LoVo (cell line): ENCODE results near the gene THBS3.
"Not testable (repeated sequence)": the region's sequence is repeated elsewhere in the genome, so short reads cannot be mapped to it uniquely, and the experiment has no call there.

Source experiments
- DNase-seq: peaks from one replicate; pipeline ENCODE4 v3.0.0-alpha.2; 2016; ENCODE audit warnings: low spot score

The THBS3 gene

DNA sequence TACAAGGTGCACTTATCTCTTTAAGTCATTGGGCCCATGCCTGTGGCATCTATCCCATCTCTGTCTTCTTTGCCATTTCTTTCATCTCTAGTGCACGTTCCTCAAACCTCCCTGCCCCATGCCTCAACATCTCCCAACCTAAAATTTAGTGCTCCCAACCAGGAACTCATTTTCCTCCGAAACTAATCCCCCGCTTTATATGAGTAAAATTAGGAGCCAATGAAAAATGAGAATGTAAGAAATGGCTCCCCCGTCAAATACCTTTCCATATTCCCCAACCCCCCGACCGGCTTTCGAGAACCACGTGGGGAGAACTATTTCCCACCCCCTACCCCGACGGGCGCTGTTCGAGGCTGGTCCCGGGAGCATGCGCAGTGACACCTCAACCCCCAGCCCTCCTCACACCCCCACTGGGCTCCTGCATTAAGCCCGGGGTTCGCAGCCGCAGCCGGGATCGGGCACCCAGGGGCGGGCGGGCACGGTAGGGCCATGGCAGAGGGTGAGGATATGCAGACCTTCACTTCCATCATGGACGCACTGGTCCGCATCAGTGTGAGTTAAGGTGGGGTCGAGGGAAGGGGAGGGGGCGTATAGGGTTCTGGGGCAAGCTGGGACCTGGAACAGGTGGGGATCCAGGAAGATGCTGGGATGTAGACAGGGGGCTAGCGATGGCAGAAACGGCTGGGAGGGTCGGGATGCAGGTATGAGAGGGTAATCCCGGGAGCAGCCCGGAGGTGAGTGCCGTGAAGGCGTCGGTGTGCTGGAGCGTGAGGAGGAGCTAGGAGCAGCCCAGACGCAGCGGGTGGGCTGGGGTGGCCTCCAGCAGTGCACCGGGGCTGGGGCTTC lies 34.0 kb downstream of the THBS3 start, which contains the start of gene TRIM46:
Gene TRIM46, plus strand, starts transcription at position 372 of the 846 bp plus-strand sequence. Its CDS starts 118 bp downstream, at position 490.
- DNase-seq, result no peak

DNA sequence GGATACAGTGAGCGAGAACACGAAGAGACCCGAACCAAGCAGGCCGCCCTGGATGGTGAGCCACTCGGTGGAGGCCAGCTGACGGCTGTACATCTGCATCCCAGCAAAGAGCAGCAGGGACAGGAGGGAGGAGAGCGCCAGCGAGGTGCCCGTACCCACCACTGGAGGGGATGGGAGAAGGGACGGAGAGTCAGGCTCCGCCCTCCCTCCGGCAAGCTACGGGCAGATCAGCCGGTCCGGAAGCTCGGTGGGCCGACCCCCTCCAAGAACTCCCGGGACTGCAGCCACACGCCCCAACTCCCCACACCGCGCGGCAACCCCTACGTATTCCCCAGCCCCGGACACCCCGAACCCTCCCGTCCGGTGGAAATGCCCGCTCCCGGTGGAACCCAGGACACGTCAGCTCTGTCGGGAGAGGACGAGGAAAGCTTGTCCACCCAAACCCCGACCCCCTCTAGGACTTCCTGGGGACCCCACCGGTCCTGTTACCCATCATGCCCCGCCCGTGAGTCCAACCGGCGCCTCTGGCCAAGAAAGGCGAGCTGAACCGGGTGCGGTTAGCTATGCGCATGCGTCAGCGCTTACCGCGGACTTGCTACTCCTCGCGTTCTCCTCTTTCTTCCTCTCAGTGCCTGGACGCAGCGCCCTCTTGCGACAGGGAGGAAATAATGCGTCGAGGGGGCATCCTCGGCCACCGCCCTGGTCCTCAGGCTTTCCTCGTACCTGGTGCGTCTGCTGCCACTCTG lies 34.8 kb downstream of the THBS3 start, which contains the start of gene KRTCAP2:
Gene KRTCAP2, minus strand, starts transcription at position 573 of the 746 bp plus-strand sequence. Its CDS starts 80 bp downstream, at position 493.
- DNase-seq, result peak; percentile 96

DNA sequence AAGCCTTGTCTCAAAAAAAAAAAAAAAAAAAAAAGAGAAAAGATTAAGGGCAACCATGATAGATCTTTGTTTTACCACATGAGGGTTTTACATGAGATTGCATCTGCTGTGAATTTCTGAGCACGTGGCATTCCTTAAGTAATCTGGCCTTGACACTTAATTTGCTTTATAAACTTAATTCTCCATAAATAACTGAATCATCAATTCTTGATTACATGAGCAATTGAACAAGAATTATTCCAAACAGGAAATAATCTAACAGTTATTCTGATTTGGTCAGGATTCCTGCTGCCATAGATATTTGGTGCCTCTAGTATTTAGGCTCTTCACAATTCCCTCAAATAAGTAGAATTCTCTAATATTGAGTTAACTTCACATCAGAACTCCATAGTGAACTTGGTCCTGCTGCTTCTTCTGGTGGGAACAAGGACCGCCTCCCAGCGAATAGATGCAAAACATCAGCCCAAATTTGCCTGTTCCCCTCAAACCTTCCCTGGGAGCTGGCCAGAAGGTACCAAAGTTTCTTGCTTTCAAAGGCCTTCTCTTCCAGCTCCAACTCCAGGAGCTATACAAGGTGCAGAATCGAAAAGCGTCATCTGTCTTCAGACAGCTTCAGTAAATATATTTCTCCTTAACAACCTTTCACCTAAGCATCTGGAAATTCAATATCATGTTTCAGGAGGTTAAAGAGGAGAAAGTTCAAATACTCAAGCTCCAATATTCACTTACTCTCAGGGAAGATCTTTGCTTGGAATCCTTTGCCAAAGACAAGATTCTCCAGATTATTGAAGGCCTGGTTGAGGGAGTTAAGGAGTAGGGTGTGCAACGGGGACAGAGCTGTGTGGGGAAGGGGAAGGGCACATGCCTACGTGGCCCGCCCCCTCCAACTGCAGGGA lies 35.6 kb downstream of the THBS3 start:
- DNase-seq, result no peak

DNA sequence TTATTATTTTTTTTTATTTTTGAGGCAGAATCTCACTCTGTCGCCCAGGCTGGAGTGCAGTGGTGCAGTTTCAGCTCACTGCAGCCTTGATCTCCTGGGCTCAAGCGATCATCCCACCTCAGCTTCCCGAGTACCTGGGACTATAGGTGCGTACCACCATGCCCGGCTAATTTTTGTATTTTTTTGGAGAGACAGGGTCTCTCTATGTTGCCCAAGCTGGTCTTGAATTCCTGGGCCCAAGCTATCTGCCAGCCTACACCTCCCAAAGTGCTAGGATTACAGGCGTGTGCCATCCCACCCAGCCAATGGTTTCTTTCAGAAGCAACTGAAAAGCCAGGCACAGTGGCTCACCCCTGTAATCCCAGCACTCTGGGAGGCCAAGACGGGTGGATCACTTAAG lies 36.9 kb downstream of the THBS3 start:
- no peak for DNase-seq

DNA sequence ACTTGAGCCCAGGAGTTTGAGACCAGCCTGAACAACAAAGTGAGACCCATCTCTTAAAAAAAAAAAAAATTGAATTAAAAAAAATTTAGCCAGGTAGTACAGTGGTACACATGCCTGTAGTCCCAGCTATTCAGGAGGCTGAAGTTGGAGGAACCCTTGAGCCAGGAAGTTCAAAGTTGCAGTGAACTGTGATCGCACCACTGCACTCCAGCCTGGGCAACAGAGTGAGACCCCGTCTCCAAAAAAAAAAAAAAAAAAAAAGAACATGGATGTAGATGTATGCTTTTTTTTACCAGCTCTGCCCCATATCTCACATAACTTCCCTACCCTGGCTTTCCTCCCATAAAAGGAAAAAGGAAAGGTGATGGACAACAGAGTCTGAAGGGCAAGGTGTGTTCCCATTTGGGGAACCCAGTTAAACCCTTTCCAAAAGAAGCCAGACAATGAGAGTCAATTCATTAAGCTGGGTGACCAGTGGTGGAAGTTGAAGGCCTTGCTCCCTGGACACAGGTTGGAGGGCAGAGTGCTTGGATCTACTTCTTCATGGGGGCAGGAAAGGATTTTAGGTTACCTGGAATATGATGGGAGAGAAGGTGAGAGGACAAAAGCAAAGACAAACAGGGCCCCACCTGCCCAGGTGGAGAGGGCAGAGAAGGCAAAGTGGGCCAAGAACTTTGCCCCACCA lies 37.5 kb downstream of the THBS3 start:
- DNase-seq, result no peak

DNA sequence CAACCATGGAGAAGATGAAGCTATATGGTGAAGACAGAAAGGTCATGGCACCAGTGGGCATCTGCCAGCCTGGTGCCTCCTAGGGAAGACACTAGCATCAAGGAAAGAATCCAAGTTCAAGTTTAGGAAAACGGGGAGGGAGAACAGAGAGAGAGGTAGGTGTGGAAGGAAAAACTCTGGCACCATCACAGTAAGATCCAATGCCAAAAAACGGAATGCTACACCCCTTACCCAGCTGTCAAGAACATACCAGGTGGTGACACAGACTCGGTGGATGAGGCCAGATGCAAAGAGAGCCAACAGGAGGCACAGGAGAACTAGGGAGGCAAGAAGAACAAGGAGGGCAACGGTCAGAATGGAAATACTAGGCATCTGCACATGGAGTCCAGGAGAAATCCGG lies 38.2 kb downstream of the THBS3 start:
- DNase-seq, result no peak

DNA sequence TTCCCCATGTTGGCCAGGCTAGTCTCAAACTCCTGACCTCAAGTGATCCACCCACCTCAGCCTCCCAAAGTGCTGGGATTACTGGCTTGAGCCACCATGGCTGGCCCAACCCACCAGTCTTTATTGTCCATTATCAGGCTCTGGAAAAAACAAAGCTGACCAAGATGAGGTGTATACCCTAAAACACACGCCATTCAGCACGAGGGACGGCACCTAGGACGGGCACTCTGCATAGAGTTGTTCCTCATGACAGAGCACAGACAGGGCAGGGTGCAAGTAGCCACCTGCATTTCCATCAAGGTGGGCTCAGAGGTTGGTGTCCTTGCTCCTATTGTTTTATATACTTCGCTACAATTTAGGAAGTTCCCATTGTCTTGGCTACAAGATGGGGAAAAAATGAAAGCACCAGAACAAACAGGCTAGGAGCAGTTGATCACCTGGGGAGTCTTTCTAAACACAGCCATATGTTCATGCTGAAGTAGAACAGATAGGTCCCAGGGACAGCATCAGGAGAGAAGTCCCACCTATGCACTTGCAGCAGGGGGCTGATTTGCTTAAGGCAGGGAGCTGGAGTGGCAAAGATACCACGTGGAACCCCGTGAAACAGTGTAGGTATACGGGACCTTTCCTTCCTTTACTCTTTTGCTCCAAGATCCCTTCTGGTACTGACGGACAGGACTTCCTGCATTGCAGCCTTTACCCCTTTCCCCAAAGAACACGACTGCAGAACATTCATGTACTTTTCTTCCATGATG lies 39.1 kb downstream of the THBS3 start:
- no peak for DNase-seq

DNA sequence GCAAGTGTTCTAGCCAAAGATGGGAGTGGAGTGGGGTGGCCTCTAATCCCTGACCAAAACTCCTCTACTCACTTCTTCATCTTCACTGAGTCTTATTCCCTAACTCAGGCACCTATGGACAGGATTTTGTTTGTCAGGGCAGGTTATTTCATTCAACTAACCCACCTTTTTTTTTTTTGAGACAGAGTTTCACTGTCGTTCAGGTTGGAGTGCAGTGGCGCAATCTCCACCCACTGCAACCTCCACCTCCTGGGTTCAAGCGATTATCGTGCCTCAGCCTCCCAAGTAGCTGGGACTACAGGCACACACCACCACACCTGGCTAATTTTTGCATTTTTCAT lies 39.6 kb downstream of the THBS3 start:
- DNase-seq, result not testable (repeated sequence)

DNA sequence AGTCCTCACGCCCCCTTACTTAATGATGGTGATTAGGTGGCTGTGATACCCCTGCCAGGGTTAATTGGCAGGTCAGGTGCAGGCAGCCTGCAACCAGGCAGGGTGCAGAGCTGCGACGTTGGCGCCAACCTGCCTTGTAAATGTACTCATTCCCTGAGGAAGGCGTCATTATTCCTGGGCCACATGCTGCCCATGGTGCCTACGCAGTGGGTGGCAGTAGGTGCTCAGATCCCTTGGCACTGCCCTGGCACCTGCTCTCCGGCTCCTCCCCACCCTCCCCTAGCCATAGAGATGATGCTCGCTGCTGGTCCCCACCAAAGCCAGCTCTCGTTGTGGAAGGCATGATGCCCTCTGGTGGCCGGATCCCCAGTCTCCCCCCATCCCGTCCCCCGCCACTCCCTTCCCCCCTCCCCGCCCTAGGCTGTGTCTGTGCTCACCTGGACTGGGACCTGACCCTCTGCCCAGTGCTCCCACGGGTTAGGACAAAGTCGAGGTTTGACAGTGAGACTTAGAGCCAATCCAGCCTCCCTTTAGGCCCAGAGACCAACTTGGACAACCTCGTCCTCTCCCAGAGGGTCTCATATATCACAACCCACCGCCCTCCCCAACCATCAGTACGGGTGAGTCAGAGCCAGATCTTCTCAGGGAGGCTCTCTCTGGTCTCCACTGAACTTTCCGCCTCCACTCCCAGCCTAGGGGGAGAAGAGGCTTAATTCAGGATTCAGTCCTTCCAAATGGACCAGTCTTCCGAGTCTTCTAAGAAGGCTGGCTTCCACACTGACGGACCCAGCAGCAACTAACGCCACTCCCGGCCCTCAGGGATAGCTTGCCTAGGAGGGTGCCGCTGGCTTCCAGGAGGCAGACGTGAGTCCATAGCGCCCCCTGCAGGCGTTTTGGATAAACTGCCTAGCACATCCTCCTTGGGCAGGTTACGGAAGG lies 40.3 kb downstream of the THBS3 start:
- DNase-seq, result peak; percentile 84

DNA sequence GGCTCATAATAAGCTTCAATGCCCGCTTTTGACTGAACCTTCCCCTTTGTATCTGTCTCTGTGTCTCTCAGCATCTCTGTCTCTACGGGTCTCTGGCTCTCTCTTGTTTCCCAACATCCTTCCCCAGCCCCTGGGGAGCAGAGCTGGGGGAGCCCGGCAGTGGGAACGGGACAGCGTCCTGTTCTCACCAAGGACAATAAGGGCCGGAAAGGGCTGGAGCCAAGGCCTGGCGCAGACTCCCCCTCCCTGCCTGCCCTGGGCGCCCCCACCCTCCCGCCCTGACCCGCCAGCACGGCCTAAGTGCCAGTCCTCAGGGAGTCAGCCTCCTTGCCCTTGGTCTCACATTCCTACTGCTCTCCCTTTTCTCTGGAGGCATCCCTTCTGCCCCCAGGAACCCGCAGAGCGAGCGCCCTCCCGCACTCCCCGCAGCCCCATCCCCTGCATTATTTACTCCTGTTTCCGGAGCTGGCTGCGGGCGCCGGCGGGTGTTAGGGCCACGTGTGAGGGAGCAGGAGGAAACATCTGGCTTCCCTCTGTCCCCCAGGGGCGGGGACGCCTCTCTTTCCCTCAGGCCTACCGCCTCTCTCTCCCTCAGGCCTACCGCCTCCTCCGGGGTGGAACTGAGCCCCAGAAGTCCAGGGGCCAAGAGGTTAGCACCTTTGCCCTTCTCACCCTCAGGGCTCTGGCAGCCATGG lies 41.1 kb downstream of the THBS3 start:
- no peak for DNase-seq

DNA sequence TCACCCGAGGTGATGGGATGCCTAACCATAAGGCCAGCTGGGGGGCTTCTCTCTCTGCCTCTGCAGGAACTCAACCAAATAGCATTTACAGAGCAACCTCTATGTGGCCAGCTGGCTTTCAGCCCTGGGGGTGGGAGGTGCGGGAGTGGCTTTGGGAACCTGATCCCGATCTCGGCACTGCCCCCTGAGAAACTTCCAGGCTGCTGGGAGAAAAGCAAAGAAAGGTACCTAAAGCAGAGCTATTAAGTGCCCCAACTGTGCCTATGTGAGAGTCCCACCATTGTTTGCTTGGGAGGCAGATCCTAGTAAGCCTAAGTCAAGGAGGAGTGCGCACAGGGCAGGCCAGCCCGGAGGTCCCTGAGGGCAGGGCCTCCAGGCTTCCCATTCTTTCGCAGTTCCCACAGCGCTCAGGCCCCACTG lies 41.6 kb downstream of the THBS3 start:
- no peak for DNase-seq

DNA sequence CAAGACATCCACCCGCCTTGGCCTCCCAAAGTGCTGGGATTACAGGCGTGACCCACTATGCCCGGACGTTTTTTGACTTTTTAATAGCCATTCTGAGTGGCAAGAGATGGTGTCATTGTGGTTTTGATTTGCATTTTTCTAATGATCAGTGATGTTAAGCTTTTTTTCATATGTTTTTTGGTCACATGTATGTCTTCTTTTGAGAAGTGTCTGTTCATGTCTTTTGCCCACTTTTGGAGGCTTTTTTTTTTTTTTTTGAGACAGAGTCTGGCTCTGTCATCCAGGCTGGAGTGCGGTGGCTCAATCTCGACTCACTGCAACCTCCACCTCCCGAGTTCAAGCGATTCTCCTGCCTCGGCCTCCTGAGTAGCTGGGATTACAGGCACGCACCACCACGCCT lies 43.1 kb downstream of the THBS3 start:
- DNase-seq, result not testable (repeated sequence)

DNA sequence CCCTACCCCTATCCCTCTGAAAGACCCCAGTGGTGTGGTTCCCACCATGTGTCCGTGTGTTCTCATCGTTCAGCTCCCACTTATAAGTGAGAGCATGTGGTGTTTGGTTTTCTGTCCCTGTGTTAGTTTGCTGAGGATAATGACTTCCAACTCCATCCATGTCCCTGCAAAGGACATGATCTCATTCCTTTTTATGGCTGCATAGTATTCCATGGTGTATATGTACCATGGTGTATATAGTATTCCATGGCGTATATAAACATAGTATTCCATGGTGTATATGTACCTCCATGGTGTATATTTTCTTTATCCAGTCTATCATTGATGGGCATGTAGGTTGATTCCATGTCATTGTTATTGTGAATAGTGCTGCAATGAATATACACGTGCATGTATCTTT lies 43.9 kb downstream of the THBS3 start:
- not testable (repeated sequence) for DNase-seq

DNA sequence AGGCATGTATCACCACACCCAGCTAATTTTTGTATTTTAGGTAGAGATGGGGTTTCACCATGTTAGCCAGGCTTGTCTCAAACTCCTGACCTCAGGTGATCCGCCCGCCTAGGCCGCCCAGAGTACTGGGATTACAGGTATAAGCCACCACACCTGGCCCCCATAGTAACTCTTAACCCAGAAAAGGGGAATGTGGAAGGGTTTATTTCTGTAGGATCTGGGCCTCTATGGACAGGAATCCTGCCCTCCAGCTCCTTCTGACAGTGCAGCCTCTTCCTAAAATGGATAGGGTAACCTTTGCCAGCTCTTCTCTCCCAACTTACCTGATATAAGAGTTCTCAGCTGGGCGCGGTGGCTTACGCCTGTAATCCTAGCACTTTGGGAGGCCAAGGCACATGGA lies 45.1 kb downstream of the THBS3 start:
- DNase-seq, result not testable (repeated sequence)

DNA sequence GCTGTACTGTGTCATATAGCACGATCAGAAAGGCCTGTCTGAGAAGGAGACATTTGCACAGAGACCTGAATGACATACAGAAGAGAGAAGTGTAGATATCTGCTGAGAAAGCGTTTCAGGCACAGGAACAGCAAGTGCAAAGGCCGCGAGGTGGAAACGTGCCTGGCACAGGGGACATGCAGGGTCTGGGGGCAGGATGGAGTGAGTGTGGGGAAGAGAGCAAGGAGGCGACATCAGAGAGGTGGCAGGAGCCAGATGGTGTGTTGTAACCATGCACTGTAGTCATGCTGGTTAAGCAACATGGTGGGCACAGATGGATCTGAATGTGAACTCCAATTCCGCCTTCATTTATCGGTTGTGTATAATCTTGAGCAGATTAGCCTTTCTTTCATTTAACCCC lies 47.6 kb downstream of the THBS3 start:
- no peak for DNase-seq

DNA sequence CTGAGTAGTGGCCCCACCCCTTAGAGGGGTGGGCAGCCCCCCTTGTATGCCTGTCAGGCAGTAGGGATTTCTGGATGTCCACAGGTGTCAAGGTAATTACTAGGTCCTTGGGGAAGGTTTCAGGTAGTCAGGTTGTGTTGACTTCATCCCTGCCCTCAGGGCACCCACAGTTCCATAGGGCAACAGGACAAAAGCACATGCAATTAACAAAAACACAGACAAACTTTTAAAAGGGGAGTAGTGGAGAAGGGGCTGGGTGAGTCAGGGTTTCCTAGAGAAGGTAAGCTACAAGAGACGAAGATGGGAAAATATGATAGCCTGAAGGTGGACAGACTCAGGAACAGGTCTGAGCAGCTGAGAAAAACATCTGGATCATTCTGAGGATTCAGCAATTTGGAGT lies 48.7 kb downstream of the THBS3 start:
- no peak for DNase-seq

DNA sequence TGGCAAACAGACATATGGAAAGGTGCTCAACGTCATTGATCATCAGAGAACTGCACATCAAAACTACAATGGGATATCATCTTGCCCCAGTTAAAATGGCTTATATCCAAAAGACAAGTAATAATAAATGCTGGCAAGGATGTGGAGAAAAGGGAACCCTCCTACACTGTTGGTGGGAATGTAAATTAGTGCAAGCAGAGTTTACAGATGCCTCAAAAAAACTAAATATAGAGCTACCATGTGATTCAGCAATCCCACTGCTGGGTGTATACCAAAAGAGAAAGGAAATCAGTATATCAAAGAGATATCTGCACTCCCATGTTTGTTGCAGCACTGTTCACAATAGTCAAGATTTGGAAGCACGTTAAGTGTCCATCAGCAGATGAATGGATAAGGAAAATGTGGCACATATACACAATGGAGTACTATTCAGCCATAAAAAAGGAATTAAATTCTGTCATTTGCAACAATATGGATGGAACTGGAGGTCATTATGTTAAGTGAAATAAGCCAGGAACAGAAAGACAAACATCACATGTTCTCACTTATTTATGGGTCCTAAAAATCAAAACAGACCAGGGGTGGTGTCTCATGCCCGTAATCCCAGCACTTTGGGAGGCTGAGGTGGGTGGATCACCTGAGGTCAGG lies 51.6 kb downstream of the THBS3 start:
- DNase-seq, result not testable (repeated sequence)
